SK-N-SH (cell line): ENCODE measurements around the gene PEPD. TPM values are rescaled to one million over a fixed set of nuclear protein-coding genes. Genes with fewer than 3 reads are reported as not detected.

Experiments used
- CTCF ChIA-PET: fragments of 300-600, 350-600 bp; formaldehyde crosslinking; extraction: SDS; loops from one replicate; lab custom pipeline; 2021; lab: Yijun Ruan, JAX
- POLR2A ChIA-PET: fragments of 350-600 bp; sonication (Branson Sonifier 250); formaldehyde crosslinking; extraction: SDS; loops from one replicate; lab custom pipeline; 2020; ENCODE audit warnings: antibody characterized with exemption, inconsistent platforms; lab: Yijun Ruan, JAX
- DNase-seq: peaks from one replicate; pipeline ENCODE4 v3.0.0; 2012
- H2AFZ ChIP-seq: fragments of 200-600 bp; sonication (generic); 2 replicates; pipeline ENCODE4 v1.8.1; 2016; ENCODE audit warnings: antibody characterized with exemption, mild to moderate bottlenecking, low read depth
- H3F3A ChIP-seq: fragments of 200-600 bp; sonication (generic); replicated peaks from 2 replicates; pipeline ENCODE3; 2016; ENCODE audit warnings: antibody characterized with exemption, mild to moderate bottlenecking; ENCODE audit not compliant: insufficient read depth
- H3K27ac ChIP-seq, 2 experiments: fragments of 200-500 bp in 1 of 2; fragments of 200-600 bp in 1 of 2; sonication (Bioruptor generic) in 1 of 2; sonication (generic), shearing (Covaris generic) in 1 of 2; 2 replicates each; pipeline versions ENCODE4 v1.5.1 to v1.6.1; 2014 to 2016; ENCODE audit warnings: low read depth in 2 of 2, inconsistent platforms in 1 of 2, low read length in 1 of 2, mild to moderate bottlenecking in 1 of 2, mixed read lengths in 1 of 2
- H3K27me3 ChIP-seq: fragments of 200-600 bp; sonication (generic), shearing (Covaris generic); 2 replicates; pipeline ENCODE4 v1.6.1; 2016; ENCODE audit warnings: mixed run types; ENCODE audit not compliant: insufficient read depth
- H3K36me3 ChIP-seq, 2 experiments: fragments of 200-500 bp in 1 of 2; fragments of 200-600 bp in 1 of 2; sonication (Bioruptor generic) in 1 of 2; sonication (generic) in 1 of 2; replicated peaks in 1 of 2; 2 replicates each; pipeline versions ENCODE3 to v1.5.1; 2014 to 2016; ENCODE audit warnings: low read length in 1 of 2, mild to moderate bottlenecking in 1 of 2; ENCODE audit not compliant: insufficient read depth in 2 of 2, control insufficient read depth in 1 of 2
- H3K4me1 ChIP-seq, 2 experiments: fragments of 200-500 bp in 1 of 2; fragments of 200-600 bp in 1 of 2; sonication (Bioruptor generic) in 1 of 2; sonication (generic), shearing (Covaris generic) in 1 of 2; 2 replicates each; pipeline versions ENCODE4 v1.5.1 to v1.6.1; 2014 to 2016; ENCODE audit warnings: low read depth in 1 of 2, low read length in 1 of 2, mixed run types in 1 of 2; ENCODE audit not compliant: insufficient read depth in 2 of 2, control insufficient read depth in 1 of 2
- H3K4me2 ChIP-seq: fragments of 200-600 bp; sonication (generic), shearing (Covaris generic); 2 replicates; pipeline ENCODE4 v1.6.1; 2017; ENCODE audit warnings: mixed run types
- H3K4me3 ChIP-seq, 2 experiments: fragments of 200-500 bp in 1 of 2; fragments of 200-600 bp in 1 of 2; sonication (Bioruptor generic) in 1 of 2; sonication (generic), shearing (Covaris generic) in 1 of 2; 2 replicates each; pipeline versions ENCODE4 v1.5.1 to v1.8.1; 2014 to 2016; ENCODE audit warnings: low read depth in 2 of 2, inconsistent platforms in 1 of 2, low read length in 1 of 2, mild to moderate bottlenecking in 1 of 2, mixed read lengths in 1 of 2, moderate library complexity in 1 of 2
- H3K79me2 ChIP-seq: fragments of 200-600 bp; sonication (generic); 2 replicates; pipeline ENCODE4 v1.8.1; 2017; ENCODE audit warnings: mild to moderate bottlenecking; ENCODE audit not compliant: insufficient read depth
- H3K9ac ChIP-seq: fragments of 200-600 bp; sonication (generic); 2 replicates; pipeline ENCODE4 v1.6.1; 2017; ENCODE audit warnings: mixed run types
- H3K9me2 ChIP-seq: fragments of 200-600 bp; sonication (generic); 2 replicates; pipeline ENCODE4 v1.6.1; 2017; ENCODE audit warnings: mixed run types
- H3K9me3 ChIP-seq: fragments of 200-600 bp; sonication (generic); 2 replicates; pipeline ENCODE4 v1.6.1; 2017; ENCODE audit warnings: mixed run types, mild to moderate bottlenecking, moderate library complexity
- H4K20me1 ChIP-seq: fragments of 200-600 bp; sonication (generic); 2 replicates; pipeline ENCODE4 v1.6.1; 2017; ENCODE audit warnings: mild to moderate bottlenecking, mixed run types; ENCODE audit not compliant: insufficient read depth
- CTCF ChIP-seq: fragments of 200-600 bp; sonication (generic); IDR thresholded peaks from 2 replicates; pipeline ENCODE4 v1.6.1; 2017; ENCODE audit warnings: antibody characterized with exemption, mild to moderate bottlenecking, moderate library complexity
- ELF1 ChIP-seq: IDR thresholded peaks from 2 replicates; pipeline ENCODE4 v1.4.0; 2012
- MAX ChIP-seq: IDR thresholded peaks from 2 replicates; pipeline ENCODE4 v1.4.0; 2012; ENCODE audit warnings: low read depth
- MEF2A ChIP-seq: IDR thresholded peaks from 2 replicates; pipeline ENCODE4 v1.4.0; 2012; ENCODE audit warnings: low read depth, borderline replicate concordance
- NRF1 ChIP-seq: IDR thresholded peaks from 2 replicates; pipeline ENCODE4 v1.6.1; 2012; ENCODE audit warnings: low read depth, mild to moderate bottlenecking, low read length
- POLR2AphosphoS5 ChIP-seq: IDR thresholded peaks from 2 replicates; pipeline ENCODE4 v1.6.1; 2012; ENCODE audit warnings: low read depth, low read length
- TEAD4 ChIP-seq: IDR thresholded peaks from 2 replicates; pipeline ENCODE4 v1.4.0; 2012; ENCODE audit warnings: mild to moderate bottlenecking, borderline replicate concordance; ENCODE audit not compliant: insufficient read depth
- WGBS: methylation state at CpG from one replicate; pipeline ENCODE4 v1.1.6; 2017; ENCODE audit warnings: low lambda C conversion rate; 5-methylcytosine and 5-hydroxymethylcytosine counted together
- polyA plus RNA-seq, 3 experiments: library from polyadenylated mRNA; depleted of rRNA; stranded (reverse); fragments of >200 nt; gene quantifications; 2 replicates each; pipeline ENCODE4 v1.2.3, GENCODE V29; 2012

PEPD gene
- polyA plus RNA-seq, 1 of the 3 experiments (the other 2 are of a cell fraction), result 88.9 TPM

GRCh38 chr19:33402421-33403220 lies 119.0 kb downstream of the PEPD start:
- H3K36me3 ChIP-seq, result no peaks in the 10 kb centered on the region
- ChIA-PET POLR2A (no interaction called here), CTCF (interaction anchor here (0.7 to 22.5 kb wide), 7 partner anchors 9 to 457 kb away, joined by 3 to 511 read pairs (median 4); no protein-coding TSS in a partner anchor)
- DNase-seq, result peak; percentile 58
- H3K27ac ChIP-seq, result no peak overlapping the region
- no peaks in the 10 kb centered on the region for H3K27me3 ChIP-seq
- H3K9ac ChIP-seq, result no peak overlapping the region
- no peak overlapping the region for H3K4me3 ChIP-seq
- no peaks in the 10 kb centered on the region for H3K9me3 ChIP-seq
- H4K20me1 ChIP-seq, result no peaks in the 10 kb centered on the region
- no peaks in the 10 kb centered on the region for H3F3A ChIP-seq
- no peak overlapping the region for H3K4me2 ChIP-seq
- no peaks in the 10 kb centered on the region for H3K9me2 ChIP-seq
- H2AFZ ChIP-seq, result no peak overlapping the region
- WGBS, result 90% methylated on average over 7 of the region's 18 CpGs
- TF ChIP-seq ELF1, result no peak
- no peak for TF ChIP-seq TEAD4
- no peaks in the 10 kb centered on the region for H3K79me2 ChIP-seq
- H3K4me1 ChIP-seq, result peaks cover 0 to 10% of the 10 kb centered on the region in 2 experiments; a peak in 1 of 4 replicates

DNA sequence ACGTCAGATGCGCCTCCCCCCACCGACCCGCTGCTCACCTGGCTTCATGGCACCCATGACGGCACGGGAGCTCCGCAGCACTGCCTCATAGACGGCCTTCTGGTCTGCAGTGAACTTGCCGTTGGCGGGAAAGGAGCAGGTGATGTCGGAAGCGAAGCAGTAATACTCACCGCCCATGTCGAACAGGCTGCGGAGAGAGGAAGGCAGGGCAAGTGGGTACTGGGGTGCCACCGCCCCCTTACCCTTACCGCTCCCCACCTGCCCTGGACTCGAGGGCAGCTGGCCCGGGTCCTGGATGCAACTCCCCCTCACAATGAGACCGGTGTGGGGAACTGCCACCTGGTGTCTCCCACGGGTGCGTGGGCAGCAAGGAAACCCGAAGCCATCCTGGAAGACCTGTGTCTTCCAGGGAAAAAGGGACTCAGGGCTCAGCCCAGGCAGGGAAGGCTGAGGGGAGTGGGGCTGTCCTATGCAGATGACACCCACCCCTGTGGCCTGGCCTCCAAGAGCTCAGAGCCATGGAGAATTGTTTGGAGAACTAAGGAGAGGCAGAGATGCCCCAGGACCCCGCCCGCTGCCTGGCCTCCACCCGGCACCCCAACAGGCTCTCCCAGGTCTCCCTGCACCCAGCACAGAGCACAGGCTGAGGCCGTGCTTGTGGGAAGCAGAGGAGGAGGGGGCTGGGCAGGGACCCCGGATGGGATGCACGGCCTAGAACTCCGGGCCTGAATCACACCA lies 119.7 kb downstream of the PEPD start:
- no peaks in the 10 kb centered on the region for H3K36me3 ChIP-seq
- TF ChIP-seq MAX (no peak), MEF2A (no peak), NRF1 (no peak), POLR2AphosphoS5 (no peak), CTCF (no peak)
- H2AFZ ChIP-seq, result no peak overlapping the region
- no peaks in the 10 kb centered on the region for H3K27me3 ChIP-seq
- no peak overlapping the region for H3K4me3 ChIP-seq
- H4K20me1 ChIP-seq, result no peaks in the 10 kb centered on the region
- no peaks in the 10 kb centered on the region for H3K9me2 ChIP-seq
- WGBS, result 91% methylated on average over 17 of the region's 30 CpGs
- no peaks in the 10 kb centered on the region for H3F3A ChIP-seq
- no peak overlapping the region for H3K27ac ChIP-seq
- H3K9ac ChIP-seq, result no peak overlapping the region
- peak; percentile 23 for DNase-seq
- peaks cover 0 to 6% of the 10 kb centered on the region in 2 experiments; a peak in 1 of 4 replicates for H3K4me1 ChIP-seq
- CTCF ChIA-PET, result interaction anchor here (0.8 to 22.5 kb wide), 6 partner anchors 9 to 376 kb away, joined by 3 to 511 read pairs (median 4); no protein-coding TSS in a partner anchor
- no peaks in the 10 kb centered on the region for H3K79me2 ChIP-seq
- H3K4me2 ChIP-seq, result no peak overlapping the region
- POLR2A ChIA-PET, result no interaction called here
- no peaks in the 10 kb centered on the region for H3K9me3 ChIP-seq
